GM13976 (cell line): ENCODE measurements around the gene JMJD7.

Experiments used
- DNase-seq: peaks from one replicate; pipeline ENCODE4 v3.0.0; 2012; ENCODE audit warnings: low spot score
- in situ Hi-C: fragments of 300-500 bp; cut with MboI; formaldehyde crosslinking; loops from one replicate; pipeline ENCODE4 v1.12.0; 2022; ENCODE audit warnings: low sequenced_read_pairs, mixed read lengths, inconsistent platforms; ENCODE audit not compliant: unreplicated experiment
- TF ChIP-seq, protein P1 (sequence below): IDR thresholded peaks from 2 replicates; pipeline ENCODE4 v1.5.1; 2012; ENCODE audit warnings: borderline replicate concordance, mild to moderate bottlenecking; ENCODE audit not compliant: insufficient read depth; ENCODE audit errors: extremely low read depth, missing control alignments, control extremely low read depth

The JMJD7 gene

DNA sequence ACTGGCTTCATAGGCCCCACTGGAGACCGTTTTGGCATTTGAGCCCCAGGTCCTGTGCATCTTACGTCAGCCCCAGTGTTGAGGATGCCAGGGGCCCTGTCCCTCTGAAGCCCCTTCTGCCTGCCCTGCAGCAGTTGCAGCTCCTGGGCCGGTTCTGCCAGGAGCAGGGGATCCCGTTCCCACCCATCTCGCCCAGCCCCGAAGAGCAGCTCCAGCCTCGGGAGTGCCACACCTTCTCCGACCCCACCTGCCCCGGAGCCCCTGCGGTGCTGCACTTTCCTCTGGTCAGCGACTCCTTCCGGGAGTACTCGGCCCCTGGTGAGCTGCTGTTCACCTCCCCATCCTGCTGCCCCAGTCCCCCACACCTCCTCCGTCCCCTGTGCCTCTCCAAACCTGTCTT lies 19.3 kb downstream of the JMJD7 start:
- TF ChIP-seq, protein P1, sequence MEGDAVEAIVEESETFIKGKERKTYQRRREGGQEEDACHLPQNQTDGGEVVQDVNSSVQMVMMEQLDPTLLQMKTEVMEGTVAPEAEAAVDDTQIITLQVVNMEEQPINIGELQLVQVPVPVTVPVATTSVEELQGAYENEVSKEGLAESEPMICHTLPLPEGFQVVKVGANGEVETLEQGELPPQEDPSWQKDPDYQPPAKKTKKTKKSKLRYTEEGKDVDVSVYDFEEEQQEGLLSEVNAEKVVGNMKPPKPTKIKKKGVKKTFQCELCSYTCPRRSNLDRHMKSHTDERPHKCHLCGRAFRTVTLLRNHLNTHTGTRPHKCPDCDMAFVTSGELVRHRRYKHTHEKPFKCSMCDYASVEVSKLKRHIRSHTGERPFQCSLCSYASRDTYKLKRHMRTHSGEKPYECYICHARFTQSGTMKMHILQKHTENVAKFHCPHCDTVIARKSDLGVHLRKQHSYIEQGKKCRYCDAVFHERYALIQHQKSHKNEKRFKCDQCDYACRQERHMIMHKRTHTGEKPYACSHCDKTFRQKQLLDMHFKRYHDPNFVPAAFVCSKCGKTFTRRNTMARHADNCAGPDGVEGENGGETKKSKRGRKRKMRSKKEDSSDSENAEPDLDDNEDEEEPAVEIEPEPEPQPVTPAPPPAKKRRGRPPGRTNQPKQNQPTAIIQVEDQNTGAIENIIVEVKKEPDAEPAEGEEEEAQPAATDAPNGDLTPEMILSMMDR: no peak
- in situ Hi-C loops: no loop called here
- no peak for DNase-seq

DNA sequence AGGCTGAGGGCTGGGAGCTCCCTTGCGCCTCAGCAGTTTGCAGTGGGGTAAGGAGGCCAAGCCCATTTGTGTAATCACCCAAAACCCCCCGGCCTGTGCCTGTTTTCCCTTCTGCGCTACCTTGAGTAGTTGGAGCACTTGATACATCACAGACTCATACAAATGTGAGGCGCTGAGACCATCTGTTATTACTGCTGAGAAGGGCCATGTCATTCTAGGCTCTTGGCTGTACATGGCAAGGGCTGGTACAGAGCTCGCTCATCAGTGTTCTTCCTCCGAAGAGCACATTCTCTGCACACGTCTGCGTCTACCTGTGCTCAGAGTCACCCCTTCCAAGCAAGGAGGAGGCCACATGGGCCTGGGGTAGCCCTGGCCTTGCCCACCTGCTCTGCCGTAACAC lies 20.1 kb downstream of the JMJD7 start:
- TF ChIP-seq, protein P1: no peak
- no peak for DNase-seq
- in situ Hi-C loops: no loop called here

DNA sequence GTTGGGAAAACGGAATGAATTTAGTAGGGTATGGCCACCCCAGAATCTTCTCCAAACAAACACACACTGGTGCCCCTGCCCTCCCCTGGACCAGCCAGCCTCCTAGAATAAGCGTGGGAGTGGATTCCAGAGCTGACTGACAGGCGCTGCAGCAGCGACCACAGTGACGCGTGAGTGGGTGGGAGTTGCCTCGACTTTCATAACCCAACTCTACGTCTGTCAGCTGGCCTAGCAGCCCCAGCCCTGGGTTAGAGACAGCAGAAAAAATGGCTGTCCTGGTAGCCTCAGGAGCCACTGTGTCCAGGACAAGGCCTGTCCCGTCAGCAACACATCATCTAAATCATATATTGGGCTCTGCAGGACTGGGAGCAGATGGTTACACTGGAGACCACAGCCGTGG lies 20.7 kb downstream of the JMJD7 start:
- TF ChIP-seq, protein P1: no peak
- in situ Hi-C loops: no loop called here
- DNase-seq: no peak

DNA sequence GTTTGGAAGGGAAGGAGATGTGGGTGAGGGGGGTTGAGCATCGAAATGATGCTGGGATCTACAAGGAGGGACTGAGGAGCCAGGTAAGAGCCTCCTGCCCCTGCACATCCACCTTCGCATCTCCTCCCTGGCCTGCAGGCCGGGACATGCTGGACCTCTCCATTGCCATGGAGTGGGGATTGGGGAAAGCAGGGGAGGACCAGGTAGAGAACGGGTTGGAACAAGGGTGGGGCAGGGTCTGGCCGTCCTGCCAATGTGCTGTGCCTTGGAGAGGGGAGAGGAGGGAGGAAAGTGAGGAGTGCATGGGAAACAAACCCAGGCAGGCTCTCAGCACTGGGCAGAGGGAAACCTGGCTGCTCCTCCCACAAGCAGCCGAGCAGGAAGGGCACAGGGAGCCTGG lies 21.3 kb downstream of the JMJD7 start:
- DNase-seq: no peak
- TF ChIP-seq, protein P1: no peak
- in situ Hi-C loops: no loop called here

DNA sequence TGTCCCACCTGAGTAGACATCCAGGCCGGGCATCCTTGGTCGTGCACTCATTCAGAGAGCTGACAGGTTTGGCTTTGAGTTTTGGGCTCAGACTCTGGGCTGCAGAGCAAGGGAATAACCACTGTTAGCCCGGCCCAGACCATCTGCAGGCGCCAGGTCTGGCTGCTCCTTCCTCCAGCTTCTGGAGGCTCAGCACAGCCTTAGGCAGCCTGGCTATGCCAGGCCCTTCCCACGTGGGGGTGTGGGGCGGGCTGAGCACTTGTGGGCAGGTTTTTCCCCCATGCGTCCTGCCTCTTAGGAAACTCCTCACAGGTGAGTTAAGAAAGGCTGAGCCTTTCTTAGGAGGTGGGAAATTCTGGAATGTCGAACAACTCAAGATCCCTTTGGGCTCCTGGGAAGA lies 22.0 kb downstream of the JMJD7 start:
- in situ Hi-C loops: no loop called here
- TF ChIP-seq, protein P1: no peak
- DNase-seq: no peak

DNA sequence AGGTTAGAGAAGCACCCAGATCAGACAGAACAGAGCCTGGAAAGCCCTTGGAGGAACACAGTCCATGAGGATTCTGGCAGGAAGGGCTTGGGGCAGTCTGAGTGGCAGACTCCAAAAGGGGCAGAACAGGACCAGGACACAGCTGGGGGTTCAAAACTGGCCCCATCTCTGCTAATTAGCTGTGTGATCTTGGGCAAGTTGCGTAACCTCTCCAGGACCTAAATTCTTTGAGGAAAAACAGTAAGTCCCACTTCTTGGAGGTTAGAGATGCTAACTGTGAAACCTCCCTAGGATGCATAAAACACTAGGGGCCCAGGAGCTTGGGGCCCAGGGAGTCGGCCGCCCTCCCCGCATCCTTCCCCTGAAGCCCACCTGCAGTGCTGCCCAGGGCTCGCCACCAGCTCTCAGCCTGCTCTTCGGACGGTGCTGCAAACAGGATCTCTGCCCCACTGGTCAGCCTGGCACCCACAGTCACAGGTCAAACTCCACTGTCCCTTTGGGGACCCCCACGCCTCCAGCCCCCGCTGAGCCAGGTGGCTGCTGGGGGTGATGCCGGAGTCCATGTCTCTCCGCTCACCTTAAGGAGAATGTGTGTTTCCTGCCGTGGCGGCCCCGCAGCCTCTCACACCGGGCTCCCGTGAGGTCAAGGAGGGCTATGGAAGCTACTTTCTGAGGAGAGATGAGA lies 22.7 kb downstream of the JMJD7 start:
- TF ChIP-seq, protein P1: no peak
- no peak for DNase-seq
- in situ Hi-C loops: no loop called here
